Astrocyte (in vitro differentiated cells and primary cell): ENCODE results near the gene PLXND1. TPM values are rescaled to one million over a fixed set of nuclear protein-coding genes. Genes with fewer than 3 reads are reported as not detected.

Experiments used
- DNase-seq: peaks from one replicate; pipeline ENCODE4 v3.0.0-alpha.2; 2010; ENCODE audit warnings: low read depth
- FAIRE-seq: peaks from 2 replicates; lab custom pipeline; 2011; peaks lifted over from hg19 to GRCh38; lab: Jason Lieb, UNC
- H2AFZ ChIP-seq: 2 replicates; pipeline ENCODE4 v1.6.0; 2012; ENCODE audit warnings: low read depth, low read length, inconsistent platforms
- H3K27ac ChIP-seq: 2 replicates; pipeline ENCODE4 v1.5.1; 2011; ENCODE audit warnings: low read depth, low read length, inconsistent platforms
- H3K27me3 ChIP-seq: 2 replicates; pipeline ENCODE4 v1.6.0; 2011; ENCODE audit warnings: low read length, inconsistent platforms; ENCODE audit not compliant: insufficient read depth
- H3K36me3 ChIP-seq: 2 replicates; pipeline ENCODE4 v1.5.1; 2011; ENCODE audit warnings: low read length, inconsistent platforms; ENCODE audit not compliant: insufficient read depth
- H3K4me1 ChIP-seq: 2 replicates; pipeline ENCODE4 v1.5.1; 2011; ENCODE audit warnings: low read length, inconsistent platforms; ENCODE audit not compliant: insufficient read depth
- H3K4me2 ChIP-seq: 2 replicates; pipeline ENCODE4 v1.6.0; 2012; ENCODE audit warnings: low read length, inconsistent platforms
- H3K4me3 ChIP-seq: 2 replicates; pipeline ENCODE4 v1.5.1; 2011; ENCODE audit warnings: low read depth, mild to moderate bottlenecking, low read length, inconsistent platforms; ENCODE audit not compliant: insufficient read depth
- H3K79me2 ChIP-seq: 2 replicates; pipeline ENCODE4 v1.6.0; 2012; ENCODE audit warnings: mild to moderate bottlenecking, low read length, inconsistent platforms; ENCODE audit not compliant: insufficient read depth
- H3K9ac ChIP-seq: 2 replicates; pipeline ENCODE4 v1.6.0; 2012; ENCODE audit warnings: mild to moderate bottlenecking, low read length, inconsistent platforms
- H3K9me3 ChIP-seq: 2 replicates; pipeline ENCODE4 v1.5.1; 2012; ENCODE audit warnings: low read depth, mild to moderate bottlenecking, low read length, inconsistent platforms; ENCODE audit not compliant: insufficient read depth
- H4K20me1 ChIP-seq: 2 replicates; pipeline ENCODE4 v1.6.0; 2012; ENCODE audit warnings: low read length, inconsistent platforms; ENCODE audit not compliant: insufficient read depth
- H3K27ac Mint-ChIP-seq: one replicate; pipeline ENCODE4 v1.8.0; 2021; ENCODE audit warnings: mild to moderate bottlenecking, mixed read lengths; ENCODE audit not compliant: unreplicated experiment
- H3K27me3 Mint-ChIP-seq: one replicate; pipeline ENCODE4 v1.8.0; 2021; ENCODE audit warnings: low read depth, mixed read lengths; ENCODE audit not compliant: unreplicated experiment
- H3K36me3 Mint-ChIP-seq: one replicate; pipeline ENCODE4 v1.8.0; 2021; ENCODE audit warnings: low read depth, mixed read lengths; ENCODE audit not compliant: unreplicated experiment
- H3K4me1 Mint-ChIP-seq: one replicate; pipeline ENCODE4 v1.8.0; 2021; ENCODE audit warnings: low read depth, mixed read lengths; ENCODE audit not compliant: unreplicated experiment
- H3K4me3 Mint-ChIP-seq: one replicate; pipeline ENCODE4 v1.8.0; 2021; ENCODE audit warnings: mild to moderate bottlenecking, moderate library complexity, mixed read lengths; ENCODE audit not compliant: unreplicated experiment
- H3K9me3 Mint-ChIP-seq: one replicate; pipeline ENCODE4 v1.8.0; 2021; ENCODE audit warnings: mild to moderate bottlenecking, mixed read lengths; ENCODE audit not compliant: unreplicated experiment
- CTCF ChIP-seq: IDR thresholded peaks from 2 replicates; pipeline ENCODE4 v1.5.1; 2011; ENCODE audit warnings: low read depth, mild to moderate bottlenecking, inconsistent platforms, low read length, moderate library complexity; ENCODE audit not compliant: insufficient read depth
- EZH2 ChIP-seq: IDR thresholded peaks from 2 replicates; pipeline ENCODE4 v1.6.1; 2012; ENCODE audit warnings: mild to moderate bottlenecking, low read length, inconsistent platforms; ENCODE audit not compliant: insufficient read depth
- total RNA-seq: library from RNA; stranded (reverse); gene quantifications from 2 replicates; pipeline ENCODE4 v1.2.1, GENCODE V29; 2021

Gene PLXND1
- total RNA-seq, 1 donor from 2014 or later: 184 TPM

GRCh38 chr3:129621626-129622225 lies 15.2 kb upstream of the PLXND1 start:
- Histone ChIP-seq H3K4me3 (no peak overlapping the region), H4K20me1 (no peaks in the 10 kb centered on the region), H3K27me3 (no peaks in the 10 kb centered on the region), H3K9ac (no peak overlapping the region), H3K36me3 (no peaks in the 10 kb centered on the region), H3K4me1 (peaks cover 40% of the 10 kb centered on the region), H3K9me3 (no peaks in the 10 kb centered on the region), H2AFZ (no peak overlapping the region), H3K4me2 (no peak overlapping the region), H3K27ac (no peak overlapping the region), H3K79me2 (no peaks in the 10 kb centered on the region)
- no peaks in the 10 kb centered on the region for H3K27me3 Mint-ChIP-seq
- FAIRE-seq: no peak
- no peaks in the 10 kb centered on the region for H3K9me3 Mint-ChIP-seq
- H3K4me3 Mint-ChIP-seq: no peak overlapping the region
- H3K27ac Mint-ChIP-seq: no peak overlapping the region
- no peaks in the 10 kb centered on the region for H3K36me3 Mint-ChIP-seq
- TF ChIP-seq EZH2 (no peak), CTCF (no peak)
- H3K4me1 Mint-ChIP-seq: peaks cover 26% of the 10 kb centered on the region
- DNase-seq: no peak

GRCh38 chr3:129620828-129621559 lies 14.5 kb upstream of the PLXND1 start:
- Histone ChIP-seq H2AFZ (no peak overlapping the region), H3K4me1 (peaks cover 34% of the 10 kb centered on the region), H3K27ac (no peak overlapping the region), H3K27me3 (no peaks in the 10 kb centered on the region), H3K9ac (no peak overlapping the region), H3K4me3 (no peak overlapping the region), H3K79me2 (no peaks in the 10 kb centered on the region), H3K9me3 (no peaks in the 10 kb centered on the region), H3K36me3 (no peaks in the 10 kb centered on the region), H3K4me2 (no peak overlapping the region), H4K20me1 (no peaks in the 10 kb centered on the region)
- H3K9me3 Mint-ChIP-seq: no peaks in the 10 kb centered on the region
- TF ChIP-seq EZH2: no peak
- TF ChIP-seq CTCF: no peak
- no peak overlapping the region for H3K27ac Mint-ChIP-seq
- no peaks in the 10 kb centered on the region for H3K27me3 Mint-ChIP-seq
- no peak for FAIRE-seq
- no peak for DNase-seq
- no peak overlapping the region for H3K4me3 Mint-ChIP-seq
- no peaks in the 10 kb centered on the region for H3K36me3 Mint-ChIP-seq
- peaks cover 27% of the 10 kb centered on the region for H3K4me1 Mint-ChIP-seq

- peaks cover 27% of the 10 kb centered on the region for H3K4me1 ChIP-seq
- no peak for TF ChIP-seq CTCF
- no peak for TF ChIP-seq EZH2
- no peak for DNase-seq
- H3K9ac ChIP-seq: no peak overlapping the region
- peak overlapping the region; percentile 21 for H3K4me2 ChIP-seq
- H3K27ac ChIP-seq: no peak overlapping the region
- no peaks in the 10 kb centered on the region for H3K27me3 ChIP-seq
- H3K79me2 ChIP-seq: no peaks in the 10 kb centered on the region
- no peaks in the 10 kb centered on the region for H3K36me3 ChIP-seq
- Mint-ChIP-seq H3K4me3 (no peak overlapping the region), H3K9me3 (no peaks in the 10 kb centered on the region), H3K4me1 (peaks cover 24% of the 10 kb centered on the region), H3K27ac (no peak overlapping the region), H3K27me3 (no peaks in the 10 kb centered on the region), H3K36me3 (no peaks in the 10 kb centered on the region)
- H2AFZ ChIP-seq: no peak overlapping the region
- no peak overlapping the region for H3K4me3 ChIP-seq
- H4K20me1 ChIP-seq: no peaks in the 10 kb centered on the region
- FAIRE-seq: no peak
- no peaks in the 10 kb centered on the region for H3K9me3 ChIP-seq
Measured at GRCh38 chr3:129619726-129620162, 13.3 kb upstream of the PLXND1 start.
